Measurements from ENCODE around the gene RFX2.

The RFX2 gene

DNA sequence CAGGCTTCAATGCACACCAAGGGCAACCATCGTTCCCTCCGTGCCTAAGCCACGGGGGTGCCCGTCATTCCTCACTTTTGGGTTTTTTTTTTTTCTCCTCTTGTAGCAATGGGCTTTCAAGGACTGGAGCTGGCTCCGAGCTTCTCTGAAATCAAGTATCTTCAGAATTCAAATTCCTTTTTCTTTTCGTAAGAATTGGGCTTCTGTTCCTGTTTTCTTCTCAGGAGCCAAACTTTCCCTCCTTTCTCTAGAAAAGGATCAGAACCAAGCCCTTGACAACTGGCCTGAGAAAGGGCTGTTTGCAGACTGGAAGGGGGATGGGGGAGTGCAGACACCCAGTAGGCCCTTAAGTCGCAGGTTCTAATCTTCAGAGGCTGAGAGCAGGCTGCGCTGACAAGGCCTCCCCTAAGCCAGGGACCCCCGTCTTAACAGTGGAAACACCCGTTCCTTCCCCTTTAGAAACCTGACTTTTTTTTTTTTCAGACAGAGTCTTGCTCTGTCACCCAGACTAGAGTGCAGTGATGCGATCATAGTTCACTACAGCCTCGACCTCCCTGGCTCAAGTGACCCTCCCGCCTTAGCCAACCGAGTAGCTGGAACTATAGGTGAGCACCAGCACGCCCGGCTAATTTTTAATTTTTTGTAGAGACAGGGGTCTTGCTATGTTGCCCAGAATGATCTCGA, 51.6 kb downstream of the RFX2 start:
- Mint-ChIP-seq H3K36me3 (ENCODE audit: insufficient read depth) (peaks cover 26% of the 10 kb centered on the region), H3K27me3 (peaks cover 31 to 32% of the 10 kb centered on the region in 2 donors), H3K4me1 (ENCODE audit: low read depth in 2 of 2) (peaks cover 0 to 35% of the 10 kb centered on the region in 2 donors), H3K27ac (no peak overlapping the region), H3K4me3 (no peak overlapping the region), H3K9me3 (no peaks in the 10 kb centered on the region)
- no peak for ATAC-seq (replicated peaks)
- DNase-seq: no peak

DNA sequence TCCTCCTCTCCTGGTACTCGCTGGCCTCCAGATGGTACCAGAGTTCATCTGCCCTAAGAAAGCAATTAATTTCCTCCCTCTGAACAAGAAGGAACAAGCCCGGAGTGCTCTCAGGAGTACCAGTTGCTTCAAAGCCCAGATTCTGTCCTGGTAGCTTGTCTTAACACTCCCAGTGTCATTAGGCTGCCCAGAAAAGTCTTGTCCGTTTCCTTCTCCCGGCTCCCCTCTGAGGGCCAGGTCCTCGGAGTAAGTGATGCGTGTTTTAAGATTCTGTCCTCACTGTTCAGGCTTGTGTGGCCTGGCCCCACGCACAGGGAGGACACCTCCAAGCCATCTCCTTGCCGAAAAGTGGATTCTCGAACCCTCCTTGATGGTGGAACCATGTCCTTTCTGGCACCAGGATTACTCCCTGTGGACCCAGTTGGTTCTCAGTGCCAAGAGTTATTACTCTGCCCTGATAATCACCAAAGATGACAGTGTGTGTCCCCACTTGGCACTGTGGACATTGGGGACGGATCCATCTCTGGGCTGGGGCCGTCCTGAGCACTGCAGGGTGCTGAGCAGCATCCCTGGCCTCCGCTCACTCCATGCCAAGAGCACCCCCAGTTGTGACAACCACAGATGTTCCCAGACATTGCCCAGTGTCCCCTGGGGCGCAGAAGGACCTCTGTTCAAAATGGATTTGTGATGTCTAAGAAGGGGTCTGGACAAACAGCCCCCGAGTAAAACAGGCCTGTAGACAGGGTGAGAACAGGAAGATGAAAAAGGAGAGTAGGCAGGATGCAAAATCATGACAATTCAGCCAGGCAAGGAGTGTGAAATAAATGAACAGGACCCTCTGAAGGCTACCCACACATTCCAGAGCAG, 52.4 kb downstream of the RFX2 start:
- Mint-ChIP-seq H3K27ac (peak overlapping the region in 1 of 2 donors; percentile 70), H3K9me3 (no peaks in the 10 kb centered on the region), H3K27me3 (peaks cover 23 to 24% of the 10 kb centered on the region in 2 donors), H3K36me3 (ENCODE audit: insufficient read depth) (peaks cover 19% of the 10 kb centered on the region), H3K4me3 (peak overlapping the region in 1 of 2 donors; percentile 22), H3K4me1 (ENCODE audit: low read depth in 2 of 2) (peaks cover 0 to 35% of the 10 kb centered on the region in 2 donors)
- DNase-seq (no peak), ATAC-seq (replicated peaks) (no peak)

DNA sequence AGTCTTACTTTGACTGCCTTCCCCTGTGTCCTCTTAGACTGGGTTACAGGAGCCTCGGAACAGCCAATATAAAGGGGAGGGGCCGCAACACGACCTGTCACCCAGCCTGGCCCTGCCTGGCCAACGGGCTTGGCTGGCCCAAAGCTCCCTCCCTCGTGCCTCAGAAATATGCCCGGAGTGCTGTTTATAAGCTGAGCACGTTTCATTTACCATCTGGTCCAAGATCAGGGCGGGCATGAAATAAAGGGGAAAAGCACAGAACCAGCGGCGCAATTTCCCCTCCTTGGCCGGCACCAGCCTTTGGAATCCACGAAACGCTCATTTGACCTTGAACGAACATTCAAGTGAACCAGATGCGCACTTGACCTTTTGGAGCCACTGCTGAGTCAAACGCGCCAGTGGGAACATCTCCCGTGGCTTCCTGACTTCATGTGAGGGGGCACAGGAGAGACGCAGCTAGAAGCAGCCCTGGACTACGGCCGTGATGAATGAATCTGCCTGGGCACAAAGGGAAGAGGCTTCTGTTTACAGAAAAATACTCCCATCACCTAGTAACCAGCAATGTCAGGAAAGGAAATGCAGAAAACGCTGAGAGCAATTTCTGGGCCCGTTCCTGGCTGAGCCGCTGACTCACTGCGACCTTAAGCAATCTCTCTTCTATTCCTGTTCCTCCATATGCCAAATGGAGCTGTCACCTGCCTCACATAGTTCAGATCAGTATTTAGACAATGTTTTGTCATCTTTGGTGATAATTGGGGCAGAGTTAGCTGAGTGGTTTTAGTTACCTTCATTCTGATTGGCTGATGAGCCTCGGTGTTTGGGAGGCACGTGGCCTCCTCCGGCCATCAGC, 53.3 kb downstream of the RFX2 start:
- H3K4me1 Mint-ChIP-seq (ENCODE audit: low read depth in 2 of 2): peaks cover 0 to 31% of the 10 kb centered on the region in 2 donors
- H3K36me3 Mint-ChIP-seq (ENCODE audit: insufficient read depth): peaks cover 11% of the 10 kb centered on the region
- H3K9me3 Mint-ChIP-seq: no peaks in the 10 kb centered on the region
- H3K27me3 Mint-ChIP-seq: peaks cover 15 to 18% of the 10 kb centered on the region in 2 donors
- peak overlapping the region in 1 of 2 donors; percentile 68 for H3K27ac Mint-ChIP-seq
- DNase-seq (no peak), ATAC-seq (replicated peaks) (peak; percentile 38)
- no peak overlapping the region for H3K4me3 Mint-ChIP-seq

DNA sequence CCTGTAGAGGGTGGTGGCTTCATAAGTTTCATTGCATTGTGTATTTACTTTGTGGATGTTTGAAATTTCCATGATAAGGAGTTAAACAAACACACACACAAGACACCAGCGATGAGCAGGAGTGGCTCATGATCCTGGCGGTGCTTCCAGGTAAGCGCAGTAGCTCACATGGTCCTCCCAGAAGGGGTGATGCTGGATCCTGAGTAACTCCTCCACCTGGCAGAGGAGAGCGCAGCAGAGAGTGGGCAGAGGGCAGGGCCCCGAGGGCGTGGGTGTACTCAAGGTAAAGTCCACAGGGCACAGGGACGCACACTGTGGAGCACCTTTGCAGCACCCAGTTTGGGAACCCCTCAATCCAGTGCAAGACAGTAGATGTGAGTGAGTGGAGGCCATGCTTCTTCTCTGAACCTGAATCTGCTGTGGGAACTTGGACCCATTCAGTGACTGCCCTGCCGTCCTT, 54.0 kb downstream of the RFX2 start:
- H3K27me3 Mint-ChIP-seq: peaks cover 8 to 13% of the 10 kb centered on the region in 2 donors
- H3K4me1 Mint-ChIP-seq (ENCODE audit: low read depth in 2 of 2): peaks cover 0 to 27% of the 10 kb centered on the region in 2 donors
- H3K36me3 Mint-ChIP-seq (ENCODE audit: insufficient read depth): peaks cover 7% of the 10 kb centered on the region
- DNase-seq (no peak), ATAC-seq (replicated peaks) (no peak)
- no peaks in the 10 kb centered on the region for H3K9me3 Mint-ChIP-seq
- H3K27ac Mint-ChIP-seq: peak overlapping the region in 1 of 2 donors; percentile 68
- no peak overlapping the region for H3K4me3 Mint-ChIP-seq

DNA sequence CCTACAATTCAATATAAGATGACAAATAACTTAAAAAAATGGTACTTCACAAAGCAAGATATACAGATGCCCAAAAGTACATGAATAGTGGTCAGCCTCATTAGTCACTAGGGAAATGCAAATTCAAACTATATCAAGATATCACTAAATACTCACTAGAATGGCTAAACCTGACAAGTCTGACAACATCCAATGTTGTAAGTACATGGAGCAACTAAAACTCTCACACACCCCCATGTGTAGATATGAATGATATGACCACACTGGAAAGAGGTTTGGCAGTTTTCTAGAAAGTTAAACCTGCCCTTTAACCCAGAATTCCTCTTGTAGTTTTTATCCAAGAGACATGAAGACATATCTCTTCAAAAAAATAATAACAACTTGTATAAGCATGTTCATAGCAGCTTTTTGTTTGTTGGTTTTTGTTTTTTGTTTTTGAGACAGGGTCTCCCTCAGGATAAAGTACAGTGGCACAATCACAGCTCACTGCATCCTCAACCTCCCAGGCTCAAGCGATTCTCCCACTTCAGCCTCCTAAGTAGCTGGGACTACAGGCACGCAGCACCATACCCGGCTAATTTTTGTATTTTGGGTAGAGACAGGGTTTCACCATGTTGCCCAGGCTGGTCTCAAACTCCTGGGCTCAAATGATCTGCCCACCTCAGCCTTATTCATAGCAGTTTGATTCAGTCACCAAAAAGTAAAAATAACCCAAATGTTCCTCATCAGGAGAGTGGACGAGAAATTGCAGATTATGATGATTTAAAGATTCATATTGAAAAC, 55.1 kb downstream of the RFX2 start:
- no peak overlapping the region for H3K4me3 Mint-ChIP-seq
- no peaks in the 10 kb centered on the region for H3K9me3 Mint-ChIP-seq
- no peak overlapping the region for H3K27ac Mint-ChIP-seq
- ATAC-seq (replicated peaks) (no peak), DNase-seq (no peak)
- H3K36me3 Mint-ChIP-seq (ENCODE audit: insufficient read depth): no peaks in the 10 kb centered on the region
- H3K27me3 Mint-ChIP-seq: peaks cover 0 to 10% of the 10 kb centered on the region in 2 donors
- H3K4me1 Mint-ChIP-seq (ENCODE audit: low read depth in 2 of 2): peaks cover 0 to 16% of the 10 kb centered on the region in 2 donors

DNA sequence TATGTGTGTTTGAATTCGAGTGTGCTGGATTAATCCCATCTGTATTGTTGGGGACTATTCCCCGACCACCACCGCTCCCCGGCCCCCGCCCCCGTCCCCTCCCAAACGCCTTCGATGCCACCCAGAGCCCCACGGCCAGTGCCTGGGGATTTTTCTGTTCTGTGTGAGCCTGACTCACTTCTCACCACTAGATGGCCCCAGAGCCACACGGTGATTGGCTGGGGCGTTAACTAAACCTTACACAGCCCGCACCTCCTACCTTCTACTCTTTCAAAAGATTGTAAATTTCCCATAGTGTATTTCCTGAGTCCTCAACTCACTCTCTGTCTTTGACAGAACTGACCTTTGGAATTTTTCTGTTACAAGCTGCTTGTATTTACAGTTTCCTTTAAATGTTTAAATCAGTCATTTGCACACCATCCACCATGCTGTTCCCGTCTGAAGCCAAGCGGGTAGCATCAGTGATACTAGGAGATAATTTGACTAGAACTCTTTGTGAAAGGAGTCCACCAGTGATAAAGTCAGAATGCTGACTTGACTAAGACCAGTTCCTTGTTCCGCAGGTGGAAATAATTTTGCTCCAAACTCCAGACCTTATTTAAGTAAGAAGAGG, 61.4 kb downstream of the RFX2 start:
- H3K27ac Mint-ChIP-seq: no peak overlapping the region
- peak; percentile 71 to 74 (median 74) for DNase-seq

DNA sequence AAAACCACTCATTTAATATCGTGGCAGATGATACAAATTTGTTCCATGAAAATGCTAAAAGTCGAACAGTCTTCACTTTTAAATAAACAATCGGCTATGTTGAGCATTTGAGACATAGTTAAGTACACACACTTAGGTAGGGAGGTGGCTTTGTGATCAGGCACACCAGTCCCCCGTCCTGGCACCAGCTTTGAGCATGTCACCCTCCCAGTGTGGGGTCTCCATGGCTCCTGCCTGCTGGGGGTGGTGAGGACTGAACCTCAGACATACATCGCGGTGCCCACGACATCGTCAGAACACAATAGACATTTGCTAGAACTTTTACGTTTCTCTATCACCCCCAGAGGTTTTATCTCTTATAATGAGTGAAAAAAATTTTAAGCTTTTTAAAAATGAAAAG, 62.0 kb downstream of the RFX2 start:
- Mint-ChIP-seq H3K27me3 (peaks cover 12 to 14% of the 10 kb centered on the region in 2 donors), H3K4me3 (no peak overlapping the region), H3K4me1 (ENCODE audit: low read depth in 2 of 2) (peaks cover 4% of the 10 kb centered on the region in 2 donors), H3K9me3 (no peaks in the 10 kb centered on the region), H3K27ac (no peak overlapping the region), H3K36me3 (ENCODE audit: insufficient read depth) (no peaks in the 10 kb centered on the region)
- DNase-seq (no peak), ATAC-seq (replicated peaks) (no peak)

More for the DNA sequence above, 61.4 kb downstream of the RFX2 start:
- Mint-ChIP-seq H3K4me3 (no peak overlapping the region), H3K4me1 (ENCODE audit: low read depth in 2 of 2) (peaks cover 4% of the 10 kb centered on the region in 2 donors), H3K9me3 (no peaks in the 10 kb centered on the region), H3K27me3 (peaks cover 12 to 14% of the 10 kb centered on the region in 2 donors), H3K36me3 (ENCODE audit: insufficient read depth) (no peaks in the 10 kb centered on the region)
- peak; percentile 100 for ATAC-seq (replicated peaks)

DNA sequence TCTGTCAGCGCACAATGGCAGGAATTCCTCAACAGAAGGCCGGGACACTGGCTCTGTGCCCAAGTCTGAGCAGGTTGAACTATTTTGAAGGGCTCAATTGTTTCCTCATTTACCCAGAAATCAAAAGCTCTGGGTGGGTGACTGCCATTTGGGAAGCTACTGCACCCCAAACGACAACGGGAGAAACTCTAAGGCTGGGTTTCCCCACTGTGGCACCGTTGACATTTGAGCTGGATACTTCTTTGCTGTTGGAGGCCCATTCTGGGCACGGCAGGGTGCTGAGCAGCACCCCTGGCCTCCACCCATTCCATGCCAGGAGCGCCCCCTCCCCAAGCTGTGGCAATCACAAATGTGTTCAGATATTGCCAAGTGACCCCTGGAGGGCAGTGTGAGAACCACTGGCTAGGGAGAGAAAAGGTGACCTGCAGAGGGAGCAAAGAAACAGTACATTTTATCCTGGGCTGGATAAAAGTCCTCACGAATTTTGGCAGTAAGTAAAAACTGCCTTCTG, 62.5 kb downstream of the RFX2 start:
- no peak overlapping the region for H3K4me3 Mint-ChIP-seq
- no peak for DNase-seq

DNA sequence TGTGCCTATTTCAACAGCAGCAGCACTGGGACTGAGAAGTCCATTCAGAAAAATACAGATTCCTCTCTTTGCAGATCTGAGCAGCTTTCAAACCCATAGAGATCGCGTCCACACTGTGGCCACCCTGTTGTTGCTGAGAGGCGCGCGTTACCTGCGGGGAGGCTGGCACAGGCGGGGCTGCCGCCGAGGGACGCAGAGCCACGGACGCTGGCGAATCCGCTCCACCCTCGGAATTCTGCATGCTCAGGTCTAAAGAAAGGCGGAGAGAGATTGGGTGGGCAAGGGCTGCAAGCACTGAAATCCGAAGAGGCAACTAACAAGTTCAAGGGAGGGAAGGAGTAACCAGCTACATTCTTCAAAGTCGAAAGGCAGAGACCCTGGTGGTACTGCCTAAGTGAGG, 63.0 kb downstream of the RFX2 start:
- no peaks in the 10 kb centered on the region for H3K36me3 Mint-ChIP-seq (ENCODE audit: insufficient read depth)
- no peak overlapping the region for H3K4me3 Mint-ChIP-seq
- H3K9me3 Mint-ChIP-seq: no peaks in the 10 kb centered on the region
- peaks cover 4% of the 10 kb centered on the region in 2 donors for H3K4me1 Mint-ChIP-seq (ENCODE audit: low read depth in 2 of 2)
- no peak for ATAC-seq (replicated peaks)
- H3K27ac Mint-ChIP-seq: no peak overlapping the region
- DNase-seq: no peak
- H3K27me3 Mint-ChIP-seq: peaks cover 12 to 14% of the 10 kb centered on the region in 2 donors

More for the DNA sequence above, 62.5 kb downstream of the RFX2 start:
- peaks cover 4% of the 10 kb centered on the region in 2 donors for H3K4me1 Mint-ChIP-seq (ENCODE audit: low read depth in 2 of 2)
- no peaks in the 10 kb centered on the region for H3K9me3 Mint-ChIP-seq
- H3K27me3 Mint-ChIP-seq: peaks cover 12 to 14% of the 10 kb centered on the region in 2 donors
- H3K27ac Mint-ChIP-seq: no peak overlapping the region
- no peaks in the 10 kb centered on the region for H3K36me3 Mint-ChIP-seq (ENCODE audit: insufficient read depth)
- no peak for ATAC-seq (replicated peaks)

DNA sequence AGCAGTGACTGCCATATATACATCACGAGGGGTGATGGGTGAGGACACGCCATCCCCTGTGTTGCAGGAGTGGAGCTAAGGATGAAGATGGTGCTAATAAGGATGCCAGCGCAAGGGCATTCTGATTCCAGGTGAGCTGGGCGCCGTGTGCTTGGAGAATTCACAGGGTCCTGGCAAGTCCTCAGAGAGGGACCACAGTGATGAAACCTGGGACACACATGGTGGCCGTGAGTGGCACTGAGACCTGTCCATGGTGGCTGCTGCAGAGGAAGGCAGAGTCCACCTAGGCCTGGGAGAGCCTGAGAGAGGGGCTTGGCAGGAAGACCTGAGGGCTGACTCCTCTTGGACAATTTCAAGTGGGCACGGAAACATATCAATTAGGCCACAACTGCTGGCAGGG, 65.2 kb downstream of the RFX2 start:
- Mint-ChIP-seq H3K4me1 (ENCODE audit: low read depth in 2 of 2) (peaks cover 4% of the 10 kb centered on the region in 2 donors), H3K36me3 (ENCODE audit: insufficient read depth) (no peaks in the 10 kb centered on the region), H3K4me3 (no peak overlapping the region), H3K27me3 (peaks cover 3 to 11% of the 10 kb centered on the region in 2 donors), H3K9me3 (no peaks in the 10 kb centered on the region), H3K27ac (no peak overlapping the region)
- ATAC-seq (replicated peaks): no peak
- DNase-seq: no peak

DNA sequence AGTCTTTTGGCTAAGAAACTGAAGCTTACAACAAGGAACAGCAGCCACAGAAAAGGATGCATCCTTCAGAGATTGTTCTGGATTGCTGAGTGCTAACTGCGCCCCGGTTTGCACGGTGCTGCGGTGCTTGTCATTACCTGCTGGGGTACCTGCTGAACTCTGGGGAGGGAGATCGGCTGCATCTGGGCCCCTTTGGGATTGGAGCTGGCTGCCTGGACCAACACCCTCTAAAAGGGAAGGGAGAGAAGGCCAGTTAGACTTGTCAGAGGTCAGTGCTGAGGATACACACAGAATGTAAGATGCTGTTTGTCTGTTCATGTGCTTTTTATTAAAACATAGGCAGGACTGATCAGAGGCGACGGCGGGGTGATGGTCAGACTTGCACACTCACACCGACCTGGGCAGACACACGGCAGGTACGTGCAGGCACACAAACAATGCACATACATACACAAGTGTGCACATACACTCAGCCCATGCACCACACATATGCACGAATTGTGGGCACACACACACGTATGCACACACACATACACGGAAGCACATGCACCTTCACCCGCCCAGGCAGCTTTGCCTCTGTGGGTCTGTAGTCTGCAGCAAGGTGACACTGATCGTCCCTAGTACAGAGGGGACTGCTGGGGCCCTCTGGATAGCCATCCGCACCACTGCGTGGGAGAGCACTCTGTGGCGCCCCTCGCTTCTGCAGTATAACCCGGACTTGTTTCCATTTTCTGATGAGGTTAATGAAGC, 66.1 kb downstream of the RFX2 start:
- H3K36me3 Mint-ChIP-seq (ENCODE audit: insufficient read depth): no peaks in the 10 kb centered on the region
- H3K4me1 Mint-ChIP-seq (ENCODE audit: low read depth in 2 of 2): peaks cover 4% of the 10 kb centered on the region in 2 donors
- ATAC-seq (replicated peaks) (no peak), DNase-seq (no peak)
- H3K4me3 Mint-ChIP-seq: no peak overlapping the region
- H3K9me3 Mint-ChIP-seq: no peaks in the 10 kb centered on the region
- peaks cover 0 to 6% of the 10 kb centered on the region in 2 donors for H3K27me3 Mint-ChIP-seq
- no peak overlapping the region for H3K27ac Mint-ChIP-seq
